NCI-H748 (cell line): ENCODE data around the gene LBH.

Experiments
- DNase-seq: peaks from one replicate; lab custom pipeline; 2025; ENCODE audit not compliant: unreplicated experiment; lab: John Stamatoyannopoulos, UW

LBH gene

GRCh38 chr2:30272286-30272685 lies 41.0 kb downstream of the LBH start:
- no peak for DNase-seq

GRCh38 chr2:30272761-30273573 lies 41.6 kb downstream of the LBH start:
- no peak for DNase-seq

- no peak for DNase-seq
Measured at GRCh38 chr2:30273574-30273929, 42.2 kb downstream of the LBH start.

- no peak for DNase-seq
Measured at GRCh38 chr2:30275256-30275655, 43.9 kb downstream of the LBH start.

- no peak for DNase-seq
Measured at GRCh38 chr2:30276455-30276911, 45.1 kb downstream of the LBH start.

- DNase-seq = no peak
Measured at GRCh38 chr2:30277582-30277981, 46.2 kb downstream of the LBH start.

GRCh38 chr2:30278419-30278818 lies 47.1 kb downstream of the LBH start:
- no peak for DNase-seq

- no peak for DNase-seq
Measured at GRCh38 chr2:30280596-30281434, 49.5 kb downstream of the LBH start.

GRCh38 chr2:30282081-30282480 lies 50.7 kb downstream of the LBH start:
- DNase-seq = no peak

GRCh38 chr2:30282721-30283120 lies 51.4 kb downstream of the LBH start:
- DNase-seq = no peak

- no peak for DNase-seq
Measured at GRCh38 chr2:30283931-30284565, 52.7 kb downstream of the LBH start.

- no peak for DNase-seq
Measured at GRCh38 chr2:30285758-30286157, 54.4 kb downstream of the LBH start.

GRCh38 chr2:30287190-30287840 lies 56.0 kb downstream of the LBH start:
- DNase-seq = no peak

GRCh38 chr2:30287857-30288513 lies 56.7 kb downstream of the LBH start:
- DNase-seq = no peak

- DNase-seq = no peak
Measured at GRCh38 chr2:30288561-30288960, 57.2 kb downstream of the LBH start.

GRCh38 chr2:30293303-30293921 lies 62.1 kb downstream of the LBH start:
- DNase-seq = no peak

- DNase-seq = no peak
Measured at GRCh38 chr2:30294133-30294532, 62.8 kb downstream of the LBH start.

GRCh38 chr2:30296496-30296895 lies 65.2 kb downstream of the LBH start:
- DNase-seq = no peak

GRCh38 chr2:30298302-30298701 lies 67.0 kb downstream of the LBH start:
- no peak for DNase-seq

GRCh38 chr2:30300122-30300455 lies 68.8 kb downstream of the LBH start:
- DNase-seq = no peak
